Suprapubic skin (tissue), 4 donors: ENCODE measurements around the gene MTRR. TPM values are rescaled to one million over a fixed set of nuclear protein-coding genes. Genes with fewer than 3 reads are reported as not detected.
"Not testable (repeated sequence)": the region's sequence is repeated elsewhere in the genome, so short reads cannot be mapped to it uniquely, and the experiment has no call there.

Source experiments
- DNase-seq, 2 donors: peaks; one replicate each; pipeline ENCODE4 v3.0.0-alpha.2; 2019; ENCODE audit warnings: low spot score in 2 of 2
- H3K27ac ChIP-seq: fragments of 200-600 bp; sonication (generic); one replicate; pipeline ENCODE4 v1.5.1; 2019
- H3K27me3 ChIP-seq: fragments of 200-600 bp; sonication (generic); one replicate; pipeline ENCODE4 v1.5.1; 2019
- H3K36me3 ChIP-seq: fragments of 200-600 bp; sonication (generic); one replicate; pipeline ENCODE4 v1.5.1; 2019
- H3K4me1 ChIP-seq: fragments of 200-600 bp; sonication (generic); one replicate; pipeline ENCODE4 v1.5.1; 2019
- H3K4me3 ChIP-seq: fragments of 200-600 bp; sonication (generic); one replicate; pipeline ENCODE4 v1.5.1; 2019; ENCODE audit warnings: mild to moderate bottlenecking
- H3K9me3 ChIP-seq: fragments of 200-600 bp; sonication (generic); one replicate; pipeline ENCODE4 v1.5.1; 2019
- EP300 ChIP-seq: sonication (generic); formaldehyde crosslinking; IDR thresholded peaks from one replicate; pipeline ENCODE4 v1.6.1; 2017; ENCODE audit warnings: antibody characterized with exemption
- POLR2A ChIP-seq, 2 donors: fragments of 450-650 bp; IDR thresholded peaks; one replicate each; pipeline ENCODE4 v1.6.1; 2017; ENCODE audit warnings: antibody characterized with exemption in 2 of 2, mild to moderate bottlenecking in 2 of 2, moderate library complexity in 2 of 2
- POLR2AphosphoS5 ChIP-seq, 3 donors: sonication (generic); formaldehyde crosslinking; IDR thresholded peaks; one replicate each; pipeline ENCODE4 v1.6.1; 2017; ENCODE audit warnings: antibody characterized with exemption in 3 of 3
- WGBS: methylation state at CpG from one replicate; pipeline ENCODE4 v1.1.5; 2018; 5-methylcytosine and 5-hydroxymethylcytosine counted together
- total RNA-seq, 4 donors: library from RNA; depleted of rRNA; stranded (reverse); fragments of >200 nt; gene quantifications; one replicate each; pipeline ENCODE4 v1.1.0, GENCODE V29; 2016
- TF ChIP-seq, protein P1 (sequence below), 2 donors: fragments of 200-600 bp in 1 of 2; fragments of 450-650 bp in 1 of 2; sonication (generic) in 1 of 2; IDR thresholded peaks; one replicate each; pipeline ENCODE4 v1.5.1; 2016 to 2019; ENCODE audit warnings: antibody characterized with exemption in 2 of 2, mild to moderate bottlenecking in 1 of 2, moderate library complexity in 1 of 2

The MTRR gene
- total RNA-seq, 4 donors from 2014 or later, result 33.5 to 51.2 (median 38.4) TPM

DNA sequence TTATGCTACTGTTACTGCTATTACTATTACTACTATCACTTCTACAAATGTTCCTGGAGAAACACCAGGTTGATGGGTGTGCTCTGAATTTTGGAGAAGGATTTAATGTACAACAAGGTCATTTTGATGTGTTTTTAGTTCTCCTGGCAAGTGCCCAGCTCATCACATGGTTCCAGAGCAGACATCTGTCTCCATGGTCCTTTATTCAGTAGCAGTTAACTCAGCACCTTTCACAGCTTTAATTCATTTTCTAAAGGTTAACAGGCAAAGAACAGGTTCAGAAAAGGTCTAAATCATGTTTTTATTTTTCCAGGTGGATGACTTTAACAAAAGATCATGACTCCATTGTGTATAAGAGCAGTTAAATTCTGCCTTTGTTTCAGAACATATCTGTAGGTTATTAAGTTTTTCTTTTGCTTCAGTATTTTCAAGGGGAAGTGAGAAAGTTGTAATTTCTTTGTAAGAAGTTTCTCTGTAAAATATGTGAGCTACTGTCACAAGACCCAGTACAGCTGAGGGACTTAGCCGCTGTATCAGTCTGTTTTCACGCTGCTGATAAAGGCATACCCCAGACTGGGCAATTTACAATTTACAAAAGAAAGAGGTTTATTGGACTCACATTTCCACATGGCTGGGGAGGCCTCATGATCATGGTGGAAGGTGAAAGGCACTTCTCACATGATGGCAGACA lies 41.9 kb downstream of the MTRR start:
- Histone ChIP-seq H3K9me3 (peaks cover 17% of the 10 kb centered on the region), H3K4me1 (no peaks in the 10 kb centered on the region), H3K27ac (no peak overlapping the region), H3K36me3 (peaks cover 20% of the 10 kb centered on the region), H3K4me3 (no peak overlapping the region), H3K27me3 (no peaks in the 10 kb centered on the region)
- DNase-seq, result no peak
- WGBS, result 91% methylated on average over 2 of the region's 2 CpGs
- TF ChIP-seq, protein P1, sequence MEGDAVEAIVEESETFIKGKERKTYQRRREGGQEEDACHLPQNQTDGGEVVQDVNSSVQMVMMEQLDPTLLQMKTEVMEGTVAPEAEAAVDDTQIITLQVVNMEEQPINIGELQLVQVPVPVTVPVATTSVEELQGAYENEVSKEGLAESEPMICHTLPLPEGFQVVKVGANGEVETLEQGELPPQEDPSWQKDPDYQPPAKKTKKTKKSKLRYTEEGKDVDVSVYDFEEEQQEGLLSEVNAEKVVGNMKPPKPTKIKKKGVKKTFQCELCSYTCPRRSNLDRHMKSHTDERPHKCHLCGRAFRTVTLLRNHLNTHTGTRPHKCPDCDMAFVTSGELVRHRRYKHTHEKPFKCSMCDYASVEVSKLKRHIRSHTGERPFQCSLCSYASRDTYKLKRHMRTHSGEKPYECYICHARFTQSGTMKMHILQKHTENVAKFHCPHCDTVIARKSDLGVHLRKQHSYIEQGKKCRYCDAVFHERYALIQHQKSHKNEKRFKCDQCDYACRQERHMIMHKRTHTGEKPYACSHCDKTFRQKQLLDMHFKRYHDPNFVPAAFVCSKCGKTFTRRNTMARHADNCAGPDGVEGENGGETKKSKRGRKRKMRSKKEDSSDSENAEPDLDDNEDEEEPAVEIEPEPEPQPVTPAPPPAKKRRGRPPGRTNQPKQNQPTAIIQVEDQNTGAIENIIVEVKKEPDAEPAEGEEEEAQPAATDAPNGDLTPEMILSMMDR (IDR thresholded peaks at IDR 0.05), result no peak
- TF ChIP-seq POLR2A (IDR thresholded peaks at IDR 0.05) (no peak), EP300 (no peak), POLR2AphosphoS5 (IDR thresholded peaks at IDR 0.05) (no peak)

GRCh38 chr5:7911429-7911771 lies 42.5 kb downstream of the MTRR start:
- DNase-seq, H3K4me1 ChIP-seq, H3K4me3 ChIP-seq, H3K27me3 ChIP-seq, H3K27ac ChIP-seq: not testable (repeated sequence)
- H3K9me3 ChIP-seq, result peaks cover 17% of the 10 kb centered on the region
- H3K36me3 ChIP-seq, result peaks cover 15% of the 10 kb centered on the region
- 75% methylated on average over 3 of the region's 3 CpGs for WGBS

GRCh38 chr5:7916171-7916804 lies 47.3 kb downstream of the MTRR start:
- WGBS, result 54% methylated on average over 6 of the region's 6 CpGs
- H3K27ac ChIP-seq, result no peak overlapping the region
- DNase-seq, result no peak
- H3K36me3 ChIP-seq, result no peaks in the 10 kb centered on the region
- no peaks in the 10 kb centered on the region for H3K4me1 ChIP-seq
- no peak overlapping the region for H3K4me3 ChIP-seq
- no peaks in the 10 kb centered on the region for H3K27me3 ChIP-seq
- H3K9me3 ChIP-seq, result peaks cover 9% of the 10 kb centered on the region
- TF ChIP-seq EP300, result no peak
- TF ChIP-seq POLR2AphosphoS5 (IDR thresholded peaks at IDR 0.05), result no peak
- TF ChIP-seq, protein P1 (IDR thresholded peaks at IDR 0.05), result no peak
- TF ChIP-seq POLR2A (IDR thresholded peaks at IDR 0.05), result no peak

DNA sequence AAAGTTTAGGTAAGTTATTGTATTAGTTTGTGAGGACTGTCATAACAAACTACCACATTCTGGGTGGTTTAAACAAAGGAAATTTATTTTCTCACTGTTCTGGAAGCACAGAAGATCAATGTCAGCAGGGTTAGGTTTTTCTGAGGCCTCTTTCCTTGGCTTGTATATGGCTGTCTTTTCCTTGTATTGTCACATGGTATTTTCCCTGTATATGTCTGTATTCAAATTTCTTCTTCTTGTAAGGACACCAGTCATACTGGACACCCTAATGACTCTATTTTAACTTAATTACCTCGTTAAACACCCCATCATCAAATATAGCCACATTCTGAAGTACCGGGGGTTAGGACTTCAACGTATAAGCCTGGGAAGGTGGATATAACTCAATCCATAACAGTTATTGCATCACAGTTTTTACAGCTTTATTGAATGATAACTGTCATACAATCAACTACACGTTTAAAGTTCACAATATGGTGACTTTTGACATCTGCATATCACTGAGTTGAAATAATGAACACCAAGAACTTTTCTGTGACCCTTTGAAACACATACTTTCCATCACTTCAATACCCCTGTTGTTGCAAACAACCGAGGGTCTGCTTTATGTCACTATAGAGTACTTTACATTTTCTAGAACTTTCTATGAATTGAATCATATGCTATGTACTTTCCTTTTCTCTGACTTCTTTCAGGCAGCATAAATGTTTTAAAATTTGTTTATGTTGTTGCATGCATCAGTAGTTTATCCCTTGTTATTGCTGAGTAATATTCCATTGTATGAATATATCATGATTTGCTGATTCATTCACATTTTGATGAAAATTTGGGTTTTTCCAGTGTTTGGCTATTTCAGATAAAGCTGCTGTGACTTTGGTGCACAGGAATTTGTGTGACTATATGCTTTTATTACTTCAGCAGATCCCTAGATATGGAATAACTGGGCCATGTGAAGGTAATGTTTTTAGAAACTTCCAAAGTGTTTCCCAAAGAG lies 48.5 kb downstream of the MTRR start:
- DNase-seq, result no peak
- H3K27ac ChIP-seq, result no peak overlapping the region
- no peaks in the 10 kb centered on the region for H3K4me1 ChIP-seq
- H3K4me3 ChIP-seq, result no peak overlapping the region
- no peaks in the 10 kb centered on the region for H3K36me3 ChIP-seq
- WGBS, result 87% methylated on average over 5 of the region's 5 CpGs
- H3K9me3 ChIP-seq, result peaks cover 2% of the 10 kb centered on the region
- H3K27me3 ChIP-seq, result no peaks in the 10 kb centered on the region
- TF ChIP-seq POLR2AphosphoS5 (IDR thresholded peaks at IDR 0.05) (no peak), EP300 (no peak), POLR2A (IDR thresholded peaks at IDR 0.05) (no peak)
- TF ChIP-seq, protein P1 (IDR thresholded peaks at IDR 0.05), result no peak

GRCh38 chr5:7925961-7926695 lies 57.2 kb downstream of the MTRR start:
- Histone ChIP-seq H3K27me3 (peaks cover 3% of the 10 kb centered on the region), H3K9me3 (no peaks in the 10 kb centered on the region), H3K36me3 (no peaks in the 10 kb centered on the region), H3K4me3 (no peak overlapping the region), H3K27ac (no peak overlapping the region), H3K4me1 (no peaks in the 10 kb centered on the region)
- no peak for TF ChIP-seq POLR2A (IDR thresholded peaks at IDR 0.05)
- TF ChIP-seq, protein P1 (IDR thresholded peaks at IDR 0.05), result no peak
- TF ChIP-seq EP300, result no peak
- TF ChIP-seq POLR2AphosphoS5 (IDR thresholded peaks at IDR 0.05), result no peak
- WGBS, result 66% methylated on average over 6 of the region's 7 CpGs
- no peak for DNase-seq
